Stimulated activated CD8-positive, alpha-beta memory T cell treated with anti-CD3 and anti-CD28 coated beads, Interleukin-12 subunit alpha, Interleukin-12 subunit beta, amount 100 ng/mL, for 4 hours (primary cell): Measurements from ENCODE around the gene CDPF1.
"Not testable (repeated sequence)": the region's sequence is repeated elsewhere in the genome, so short reads cannot be mapped to it uniquely, and the experiment has no call there.

Experiments
- DNase-seq: peaks from one replicate; pipeline ENCODE4 v3.0.0-alpha.2; 2020; ENCODE audit warnings: low read depth

Gene CDPF1

DNA sequence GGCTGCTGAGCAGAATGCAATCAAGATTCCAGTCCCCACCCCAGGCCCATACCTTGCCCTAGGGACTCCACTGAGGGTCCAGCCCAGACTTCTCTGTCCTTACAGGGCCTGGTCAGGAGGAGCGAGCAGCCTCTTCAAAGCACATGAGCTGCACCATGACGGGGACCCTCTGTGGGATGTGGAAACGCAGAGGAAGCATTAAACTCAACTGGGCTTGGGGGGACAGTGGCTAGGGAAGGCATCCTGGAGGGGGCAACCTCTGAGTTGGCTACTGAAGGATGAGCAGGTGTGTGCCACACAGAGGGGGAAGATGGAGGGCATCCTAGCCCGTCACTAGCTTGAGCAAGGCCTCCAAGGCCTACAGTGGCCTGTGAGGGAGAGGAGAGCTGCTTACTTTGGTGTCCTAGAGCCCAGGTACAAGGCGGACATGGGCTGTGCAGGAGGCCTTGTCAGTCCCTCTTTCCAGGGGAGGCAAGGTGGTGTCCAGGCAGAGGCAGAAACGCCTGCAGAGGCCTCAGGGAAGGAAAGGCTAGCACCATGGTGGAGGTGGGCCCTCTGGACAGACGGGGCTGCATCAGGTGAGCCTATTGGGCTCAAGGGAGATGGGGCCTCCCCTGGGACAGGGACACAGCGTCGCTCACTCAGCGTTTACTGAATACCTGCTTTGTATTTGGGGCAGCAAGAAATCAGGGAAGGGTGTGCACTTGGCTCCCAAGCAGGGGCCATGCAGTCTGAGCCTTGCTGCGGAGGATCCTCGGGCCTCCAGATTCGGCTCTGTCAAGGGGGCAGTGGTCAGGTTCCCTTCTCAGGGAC, 32.0 kb upstream of the CDPF1 start:
- DNase-seq = no peak

DNA sequence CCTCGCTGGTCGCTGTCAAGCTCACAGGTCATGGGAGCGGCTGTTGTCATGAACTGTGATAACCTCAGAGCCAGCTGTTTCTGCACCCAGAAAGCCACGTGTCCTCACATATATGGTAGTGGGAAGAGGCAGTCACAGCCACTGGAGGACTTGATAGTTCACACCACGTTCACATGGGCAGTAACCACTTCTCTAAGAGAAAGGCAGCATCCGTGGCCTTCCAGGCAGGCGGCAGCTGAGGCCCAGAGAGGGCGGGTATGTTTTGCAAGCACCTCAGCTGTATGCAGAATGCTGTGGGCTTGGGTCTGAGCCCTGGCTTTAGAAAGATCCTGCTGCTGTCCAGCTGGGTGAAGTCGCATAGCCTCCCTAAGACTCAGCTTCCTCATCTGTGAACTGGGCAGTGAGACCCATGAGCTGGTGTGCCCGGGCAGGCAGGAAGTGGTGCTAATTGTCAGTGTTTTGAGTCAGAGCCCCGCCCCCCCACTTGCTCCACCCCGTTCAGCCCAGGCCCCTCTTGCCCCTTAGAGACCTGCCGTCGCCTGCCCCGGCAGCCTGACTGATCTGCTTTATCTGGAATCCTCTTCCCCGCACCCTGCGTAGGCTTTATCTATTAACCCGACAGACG, 31.0 kb upstream of the CDPF1 start:
- no peak for DNase-seq

DNA sequence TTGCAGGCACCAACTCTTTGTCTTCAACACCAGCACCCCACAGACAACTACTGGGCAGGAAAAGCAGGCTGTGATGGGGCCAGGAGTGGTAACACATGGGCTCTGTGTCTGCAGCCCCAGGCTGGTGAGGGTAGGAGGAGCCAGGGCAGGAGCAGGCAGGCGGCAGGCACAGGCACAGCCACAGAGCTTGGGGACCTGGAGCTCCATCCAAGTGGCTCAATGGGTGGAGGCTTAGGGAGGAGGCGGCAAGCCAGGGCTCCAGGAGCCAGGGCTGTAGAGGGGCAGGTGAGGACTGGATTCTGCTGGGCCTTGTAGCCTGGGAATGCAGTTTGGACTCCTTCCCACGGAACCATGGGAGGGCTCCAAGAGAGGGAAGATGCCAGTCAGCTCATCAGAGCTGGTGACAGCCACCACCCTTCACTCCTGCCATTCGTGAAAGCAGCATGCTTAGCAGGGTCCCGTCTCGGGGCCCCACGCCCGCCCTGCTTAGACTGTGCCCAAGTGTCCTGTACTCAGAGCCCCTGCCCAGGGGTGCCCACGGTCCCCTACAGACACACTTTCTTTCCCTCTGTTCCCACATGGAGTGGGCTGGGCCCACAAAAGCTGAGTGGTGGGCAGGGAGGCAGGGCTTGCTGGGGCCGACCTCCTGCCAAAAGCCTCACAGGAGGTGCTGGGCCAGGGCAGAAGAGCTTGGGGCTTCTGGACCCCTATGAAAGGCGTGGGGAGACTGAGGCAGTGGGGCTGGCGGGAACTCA, 30.1 kb upstream of the CDPF1 start:
- no peak for DNase-seq

DNA sequence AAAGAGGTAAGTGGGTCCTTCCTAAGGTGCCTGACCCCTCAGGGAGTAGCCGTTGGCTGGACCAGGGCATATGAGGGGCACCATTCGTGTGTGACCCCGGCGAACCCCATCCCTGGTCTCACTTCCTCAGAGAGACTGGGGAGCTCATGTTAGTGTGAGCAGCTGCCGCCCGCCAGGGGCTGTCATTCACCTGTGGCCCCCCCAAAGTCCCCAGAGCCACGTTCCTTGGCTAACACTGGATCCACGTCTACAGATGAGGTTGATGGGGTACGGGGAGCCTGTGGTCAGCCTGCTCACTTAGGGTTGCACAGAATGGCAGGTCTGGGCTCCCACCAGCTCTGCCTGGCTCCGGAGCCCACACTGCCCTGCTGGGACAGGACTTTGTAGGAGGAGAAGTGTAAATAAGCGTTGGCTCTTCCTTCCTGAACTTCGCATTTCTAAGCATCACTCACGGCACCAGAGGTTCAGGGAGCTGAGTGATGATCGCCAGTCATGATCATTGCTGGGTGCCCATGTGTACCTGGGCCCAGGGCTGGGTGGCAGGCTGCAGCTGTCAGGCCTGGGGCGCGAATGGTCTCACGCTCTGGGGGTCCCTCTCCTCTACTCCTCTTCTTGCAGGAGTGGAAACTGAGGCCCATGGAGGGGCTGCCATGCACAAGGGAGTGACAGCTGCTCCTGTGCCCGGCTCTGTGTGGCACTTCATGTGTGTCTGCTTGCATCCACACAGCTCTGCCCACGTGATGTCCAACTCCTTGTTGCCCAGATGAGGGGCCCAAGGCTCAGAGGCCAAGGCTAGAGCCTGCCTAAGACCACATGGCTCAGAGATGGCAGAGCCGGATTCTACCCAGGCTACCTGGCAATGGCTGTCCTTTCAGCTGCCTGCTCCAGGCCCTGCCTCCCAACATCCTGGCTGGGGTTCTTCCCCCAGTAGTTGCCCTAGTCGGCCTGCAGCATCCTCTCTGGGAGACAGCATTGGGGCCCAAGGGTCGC, 28.9 kb upstream of the CDPF1 start:
- DNase-seq = no peak

DNA sequence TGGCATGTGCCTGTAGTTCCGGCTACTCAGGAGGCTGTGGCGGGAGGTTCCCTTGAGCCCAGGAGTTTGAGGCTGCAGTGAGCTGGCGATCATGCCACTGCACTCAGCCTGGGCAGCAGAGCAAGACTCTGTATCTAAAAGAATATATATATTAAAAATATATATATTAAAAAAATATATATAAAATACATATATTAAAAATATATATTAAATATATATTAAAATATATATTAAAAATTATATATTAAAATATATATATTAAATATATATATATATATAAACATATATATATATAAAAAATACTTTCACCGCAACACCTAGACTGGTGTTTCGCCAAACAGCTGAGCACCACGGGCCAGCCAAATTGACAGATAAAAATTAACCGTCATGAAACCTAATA, 26.5 kb upstream of the CDPF1 start:
- no peak for DNase-seq

DNA sequence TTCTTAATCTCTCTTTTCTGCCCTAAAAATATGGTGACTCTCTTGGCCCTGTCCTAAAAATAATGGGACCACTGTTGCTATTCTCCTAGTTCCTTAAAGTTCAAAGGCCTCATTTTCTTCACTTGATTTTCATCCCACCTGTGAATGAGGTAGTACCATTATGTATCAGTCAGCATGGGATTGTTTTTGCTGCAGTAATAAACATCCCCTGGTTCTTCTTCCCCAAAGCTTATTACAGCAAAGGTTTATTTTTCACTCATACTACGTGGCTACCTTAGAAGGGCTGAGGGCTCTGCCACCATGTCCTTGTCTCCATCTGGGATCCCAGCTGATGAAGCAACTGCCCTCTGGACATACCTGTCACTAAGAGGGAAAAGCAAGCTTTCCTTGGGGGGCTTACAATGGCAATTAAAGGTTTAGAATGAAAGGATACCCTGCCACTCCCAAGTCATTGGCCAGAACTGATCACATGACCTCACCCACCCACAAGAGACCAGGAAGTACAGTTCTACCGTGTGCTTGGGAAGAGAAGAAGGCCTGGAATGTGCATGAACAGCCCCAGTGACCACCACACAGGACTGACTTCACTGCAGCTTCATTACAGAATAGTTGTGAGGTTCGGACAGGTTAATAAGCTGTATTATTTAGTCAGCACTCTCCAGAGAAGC, 25.5 kb upstream of the CDPF1 start:
- no peak for DNase-seq

DNA sequence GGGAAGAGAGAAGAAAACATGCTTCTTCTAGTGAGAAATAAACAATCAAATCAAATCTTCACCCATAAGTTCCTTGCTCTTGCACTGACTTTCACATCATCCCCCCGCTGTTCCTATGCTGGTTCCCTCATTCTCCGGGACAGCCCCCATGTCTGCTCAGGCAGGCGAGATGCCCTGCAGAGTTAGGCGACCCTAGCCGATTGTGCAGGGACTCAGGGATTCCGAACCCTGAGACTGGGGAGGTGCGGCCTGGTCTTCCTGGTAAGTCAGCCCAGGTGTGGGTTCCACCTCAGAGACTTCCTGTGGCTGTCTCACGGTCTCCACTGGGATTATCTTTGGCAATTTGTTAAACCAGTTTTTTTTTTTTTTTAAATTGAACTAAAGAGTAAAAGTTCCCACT, 24.3 kb upstream of the CDPF1 start:
- DNase-seq = no peak

DNA sequence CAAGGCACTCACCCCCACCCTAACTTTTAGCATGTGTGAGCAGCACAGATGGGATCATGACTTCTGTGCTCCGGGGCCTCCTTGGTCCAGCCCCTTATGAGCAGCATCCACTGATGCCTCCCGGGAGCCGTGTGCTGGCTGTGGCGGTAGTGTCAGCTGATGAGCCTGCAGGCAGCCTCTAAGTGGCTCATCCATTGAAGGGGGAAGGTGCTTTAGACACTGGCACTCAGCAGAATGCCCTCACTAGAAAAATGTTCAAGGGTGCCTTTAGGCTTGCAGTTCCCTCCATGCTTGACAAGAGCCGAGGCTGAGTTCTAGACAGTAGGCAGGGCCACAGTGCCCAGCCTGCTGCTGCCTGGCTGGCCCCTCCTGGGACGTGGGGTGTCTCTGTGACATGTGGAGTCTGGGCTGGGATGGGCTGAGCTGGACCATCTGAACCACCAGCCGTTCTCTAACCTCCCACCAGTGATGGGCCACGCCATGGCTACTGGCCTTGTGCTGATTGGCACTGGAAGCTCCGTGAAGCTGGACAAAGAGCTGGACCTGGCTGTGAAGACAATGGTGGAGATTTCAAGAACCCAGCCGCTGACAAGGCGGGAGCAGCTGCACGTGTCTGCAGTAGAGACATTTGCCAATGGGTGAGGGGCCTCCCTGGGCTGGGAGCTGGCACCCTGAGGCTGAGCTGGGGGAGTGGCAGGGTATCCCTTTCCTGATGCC, 23.5 kb upstream of the CDPF1 start:
- DNase-seq = no peak

DNA sequence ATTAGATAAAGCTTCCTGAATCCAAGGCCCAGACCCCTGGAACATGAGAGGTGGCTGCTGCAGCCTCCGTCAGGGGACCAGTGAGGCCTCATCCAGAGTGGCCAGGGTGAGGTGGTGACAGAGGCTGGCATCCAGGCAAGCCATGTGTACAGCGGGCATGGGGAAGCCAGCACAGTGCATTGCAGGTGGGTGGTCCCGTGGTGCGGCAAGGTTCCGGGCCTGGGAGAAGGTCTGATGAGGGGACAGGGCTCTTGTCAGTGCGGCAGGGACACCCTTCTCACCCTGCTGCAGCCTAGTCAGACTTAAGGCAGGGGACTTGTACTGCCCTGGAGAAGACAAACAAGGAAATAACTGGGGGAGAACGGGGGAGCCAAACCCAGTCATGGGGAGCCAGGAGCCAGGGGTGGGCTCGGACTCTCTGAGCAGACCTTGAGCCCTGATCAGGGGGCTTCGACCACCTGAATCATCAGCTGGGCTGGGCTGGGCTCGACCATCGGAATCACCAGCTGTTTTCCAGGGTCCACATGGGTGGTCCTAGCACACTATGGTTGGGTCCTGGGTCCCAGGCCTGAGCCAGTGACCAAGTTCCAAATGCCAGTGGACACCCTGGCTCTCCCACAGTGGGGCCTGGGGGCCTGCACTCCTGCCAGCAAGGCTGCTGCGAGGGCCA, 22.8 kb upstream of the CDPF1 start:
- DNase-seq = no peak

DNA sequence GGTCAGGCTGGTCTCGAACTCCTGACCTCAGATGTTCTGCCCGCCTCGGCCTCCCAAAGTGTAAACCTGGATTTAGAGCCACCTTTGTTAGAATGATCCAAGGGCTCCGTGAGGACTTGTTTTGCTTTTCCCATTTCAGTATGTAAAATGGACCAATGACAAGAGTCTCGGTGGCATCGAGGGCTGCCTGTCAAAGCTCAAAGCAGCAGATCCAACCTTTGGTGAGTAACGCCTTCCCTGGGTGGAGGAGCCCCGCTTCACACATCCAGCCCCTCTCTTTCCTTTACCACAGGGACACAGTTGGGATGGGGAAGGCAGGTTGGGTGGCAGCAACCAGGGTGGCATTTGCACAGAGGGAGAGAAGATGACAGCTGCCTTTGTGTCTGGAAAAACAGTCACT, 22.1 kb upstream of the CDPF1 start:
- DNase-seq = no peak

DNA sequence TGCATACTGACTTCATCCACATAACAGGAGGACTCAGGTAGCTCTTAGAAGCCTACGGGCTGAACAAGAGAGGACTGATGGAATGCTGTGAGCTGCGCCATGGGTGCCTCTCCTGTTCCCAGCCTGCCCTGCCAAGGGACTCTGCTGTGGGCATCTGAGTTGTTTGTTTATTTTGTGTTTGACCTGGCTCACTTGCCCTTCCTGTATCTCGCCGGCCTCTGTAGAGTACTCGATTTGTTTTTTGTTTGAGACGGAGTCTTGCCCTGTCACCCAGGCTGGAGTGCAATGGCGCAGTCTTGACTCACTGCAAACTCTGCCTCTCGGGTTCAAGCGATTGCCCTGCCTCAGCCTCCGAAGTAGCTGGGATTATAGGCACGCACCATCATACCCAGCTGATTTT, 19.5 kb upstream of the CDPF1 start:
- no peak for DNase-seq

DNA sequence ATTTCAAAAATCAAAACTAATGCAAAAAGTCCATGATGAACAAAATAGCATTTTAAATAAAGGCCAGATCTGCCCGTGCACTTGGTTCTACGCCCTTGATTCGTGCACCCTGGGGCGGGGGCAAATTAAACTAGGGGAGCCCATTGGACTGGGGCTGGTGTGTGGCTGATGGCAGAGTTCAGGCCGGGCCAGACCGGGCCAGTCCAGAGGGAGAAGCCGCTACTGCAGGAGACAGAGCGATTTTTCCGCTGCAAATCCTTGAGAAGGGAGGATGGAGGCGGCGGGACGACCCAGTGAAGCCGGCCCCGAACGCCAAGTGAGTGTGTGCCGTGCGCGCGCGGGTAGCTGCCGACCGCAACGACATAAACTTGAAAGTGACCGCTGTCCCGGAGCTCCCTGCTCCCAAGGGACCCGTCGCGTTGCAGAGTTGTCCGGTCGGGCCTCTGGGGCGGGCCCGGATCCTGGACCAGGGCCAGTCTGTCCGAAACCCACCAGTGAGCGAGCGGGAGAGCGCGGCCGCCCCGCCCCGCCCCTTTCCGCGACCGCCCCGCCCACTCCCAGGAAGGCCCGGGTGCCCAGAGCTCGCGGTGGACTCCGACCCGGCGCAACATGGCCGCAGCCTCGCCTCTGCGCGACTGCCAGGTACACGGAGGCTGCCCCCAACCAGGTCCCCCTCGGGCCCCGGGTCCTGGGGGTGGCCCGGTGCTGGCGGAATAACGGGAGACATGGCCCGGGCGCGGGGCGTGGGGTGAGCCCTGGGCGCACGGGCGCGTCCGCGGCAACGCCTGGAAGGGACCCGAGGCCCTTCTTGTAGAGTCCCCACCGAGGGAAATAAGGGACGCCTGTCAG, 17.6 kb upstream of the CDPF1 start, which contains the start of gene TTC38:
Gene TTC38, plus strand, starts transcription at position 578 of the 849 bp plus-strand sequence. Its CDS starts 32 bp downstream, at position 610.
- peak; percentile 42 for DNase-seq

DNA sequence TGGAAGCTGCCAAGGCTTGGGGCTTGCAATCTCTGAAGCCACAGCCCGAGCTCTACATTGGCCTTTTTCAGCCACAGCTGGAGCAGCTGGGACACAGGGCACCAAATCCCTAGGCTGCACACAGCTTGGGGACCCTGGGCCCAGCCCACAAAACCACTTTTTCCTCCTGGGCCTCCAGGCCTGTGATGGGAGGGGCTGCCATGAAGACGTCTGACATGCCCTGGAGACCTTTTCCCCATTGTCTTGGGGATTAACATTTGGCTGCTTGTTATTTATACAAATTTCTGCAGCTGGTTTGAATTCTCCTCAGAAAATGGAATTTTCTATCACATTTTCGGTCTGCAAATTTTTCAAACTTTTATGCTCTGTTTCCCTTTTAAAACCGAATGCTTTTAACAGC, 15.5 kb upstream of the CDPF1 start:
- not testable (repeated sequence) for DNase-seq

DNA sequence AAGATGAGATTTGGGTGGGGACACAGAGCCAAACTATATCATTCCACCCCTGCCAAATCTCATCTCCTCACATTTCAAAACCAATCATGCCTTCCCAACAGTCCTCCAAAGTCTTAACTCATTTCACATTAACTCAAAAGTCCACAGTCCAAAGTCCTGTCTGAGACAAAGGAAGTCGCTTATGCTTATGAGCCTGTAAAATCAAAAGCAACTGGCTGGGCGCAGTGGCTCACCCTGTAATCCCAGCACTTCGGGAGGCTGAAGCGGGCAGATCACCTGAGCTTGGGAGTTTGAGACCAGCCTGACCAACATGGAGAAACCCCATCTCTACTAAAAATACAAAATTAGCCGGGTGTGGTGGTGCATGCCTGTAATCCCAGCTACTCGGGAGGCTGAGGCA, 14.4 kb upstream of the CDPF1 start:
- DNase-seq = not testable (repeated sequence)

DNA sequence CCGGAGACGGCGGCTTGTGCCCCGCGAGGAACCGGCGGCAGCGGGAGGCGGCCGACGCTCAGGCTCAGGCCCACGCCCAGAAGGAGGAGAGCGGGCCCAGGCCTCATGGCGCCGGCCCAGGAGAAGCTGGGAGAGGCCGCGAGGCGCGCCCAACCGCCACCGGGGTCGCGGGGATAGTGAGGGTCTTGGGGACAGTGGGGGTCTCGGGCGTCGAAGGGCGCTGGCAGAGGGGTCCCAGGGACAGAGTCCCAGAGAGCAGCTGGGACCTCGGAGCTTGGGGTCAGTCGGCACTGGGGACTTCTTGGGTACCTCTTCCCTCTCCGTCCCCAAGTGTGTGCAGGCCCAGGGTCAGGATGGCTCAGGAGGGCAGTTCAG, 13.1 kb upstream of the CDPF1 start, which contains the start of gene PKDREJ:
Gene PKDREJ, minus strand, starts transcription at position 128 of the 375 bp plus-strand sequence. Its CDS starts 21 bp downstream, at position 107.
- no peak for DNase-seq

DNA sequence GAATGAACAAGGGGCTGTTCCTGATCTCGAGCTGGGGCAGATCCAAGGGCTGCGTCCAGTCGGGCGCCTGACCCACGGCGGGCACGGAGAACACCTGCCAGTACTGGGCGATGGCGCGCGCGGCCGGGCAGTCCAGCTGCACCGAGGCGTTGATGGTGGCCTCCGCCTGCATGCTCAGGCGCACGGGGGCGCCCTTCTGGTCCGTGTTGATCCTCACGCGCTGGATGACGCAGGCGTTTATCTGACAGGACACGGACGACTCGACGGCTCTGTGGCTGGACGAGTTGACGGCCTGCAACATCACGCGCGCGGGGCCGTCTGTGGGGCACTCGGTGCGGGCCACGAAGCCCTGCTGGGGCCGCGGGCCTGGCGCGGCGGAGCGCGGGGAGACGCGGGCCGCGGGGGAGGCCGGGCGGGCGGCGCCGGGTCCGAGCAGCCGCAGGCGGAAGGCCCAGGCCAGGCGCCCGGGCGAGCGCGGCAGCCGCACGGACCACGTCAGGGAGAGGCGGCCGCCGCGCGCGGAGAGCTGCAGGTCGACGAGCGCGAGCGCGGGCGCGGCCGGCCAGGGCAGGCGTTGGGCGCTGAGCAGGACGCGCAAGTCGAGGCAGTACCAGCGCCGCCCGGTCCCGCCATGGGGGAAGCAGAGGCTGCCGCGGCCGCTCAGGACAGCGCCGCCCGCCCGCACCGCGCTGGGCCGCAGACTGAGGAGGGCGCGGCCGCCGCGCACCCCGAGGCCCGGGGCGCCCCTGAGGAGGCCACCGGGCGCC, 12.5 kb upstream of the CDPF1 start:
- DNase-seq = no peak

DNA sequence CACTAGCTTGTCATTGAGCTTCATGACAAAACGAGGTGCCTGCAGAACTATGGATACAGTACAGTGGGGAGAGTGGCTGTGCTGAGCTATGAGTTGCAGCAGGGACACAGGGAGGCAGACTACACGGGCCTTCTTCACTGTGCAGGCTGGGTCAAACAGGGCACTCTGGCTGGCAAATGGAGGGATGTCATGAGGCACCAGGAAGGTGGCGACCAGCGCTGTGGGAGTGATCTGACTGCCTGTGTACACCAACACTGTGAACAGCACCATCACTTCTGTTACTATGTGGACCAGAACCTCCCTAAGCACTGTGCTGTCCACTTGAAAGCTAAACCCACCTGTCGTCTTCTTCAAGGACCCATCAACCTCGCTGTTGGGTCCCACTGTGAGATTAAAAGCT, 9.9 kb upstream of the CDPF1 start:
- no peak for DNase-seq

DNA sequence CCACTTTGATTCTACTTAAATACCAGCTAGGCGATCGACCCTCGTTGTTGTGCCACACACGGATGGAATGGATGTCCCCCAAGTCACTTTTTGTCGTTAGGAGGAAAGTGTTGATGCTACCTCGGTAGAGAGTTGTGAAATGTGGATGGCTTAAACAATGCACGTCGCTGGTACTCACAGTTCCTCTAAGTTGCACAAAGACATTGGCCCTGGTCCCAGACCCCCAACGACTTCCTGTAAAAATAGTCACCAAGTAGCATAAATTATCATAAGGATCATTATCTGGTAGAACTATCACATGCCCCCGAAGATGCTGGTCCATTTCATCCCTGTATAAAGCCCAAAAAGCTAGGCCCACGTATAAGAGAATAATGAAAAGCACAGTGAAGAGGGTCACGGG, 9.3 kb upstream of the CDPF1 start:
- no peak for DNase-seq
